ENCODE results near the gene PON2.

- TF ChIP-seq POLR2A (IDR thresholded peaks at IDR 0.05), result no peak
- no peak for TF ChIP-seq CTCF (IDR thresholded peaks at IDR 0.05)
Measured at GRCh38 chr7:95446618-95447017, 11.8 kb upstream of the PON2 start.

All from upper lobe of left lung (tissue), 4 donors.